WI38 (cell line): ENCODE results near the gene NCBP2.

Experiments used
- H3K4me3 ChIP-seq: 2 replicates; pipeline ENCODE4 v1.5.1; 2011; ENCODE audit warnings: low read depth, mild to moderate bottlenecking, control low read depth, low read length
- TF ChIP-seq, protein P1 (sequence below): IDR thresholded peaks from 2 replicates; pipeline ENCODE4 v1.5.1; 2012; ENCODE audit warnings: low read depth, mild to moderate bottlenecking, control low read depth, low read length

The NCBP2 gene

GRCh38 chr3:196942226-196942914, at the start of gene NCBP2:
TSS of gene NCBP2 (minus strand) at chr3:196942528. CDS start at chr3:196942503, 25 bp downstream.
- TF ChIP-seq, protein P1, sequence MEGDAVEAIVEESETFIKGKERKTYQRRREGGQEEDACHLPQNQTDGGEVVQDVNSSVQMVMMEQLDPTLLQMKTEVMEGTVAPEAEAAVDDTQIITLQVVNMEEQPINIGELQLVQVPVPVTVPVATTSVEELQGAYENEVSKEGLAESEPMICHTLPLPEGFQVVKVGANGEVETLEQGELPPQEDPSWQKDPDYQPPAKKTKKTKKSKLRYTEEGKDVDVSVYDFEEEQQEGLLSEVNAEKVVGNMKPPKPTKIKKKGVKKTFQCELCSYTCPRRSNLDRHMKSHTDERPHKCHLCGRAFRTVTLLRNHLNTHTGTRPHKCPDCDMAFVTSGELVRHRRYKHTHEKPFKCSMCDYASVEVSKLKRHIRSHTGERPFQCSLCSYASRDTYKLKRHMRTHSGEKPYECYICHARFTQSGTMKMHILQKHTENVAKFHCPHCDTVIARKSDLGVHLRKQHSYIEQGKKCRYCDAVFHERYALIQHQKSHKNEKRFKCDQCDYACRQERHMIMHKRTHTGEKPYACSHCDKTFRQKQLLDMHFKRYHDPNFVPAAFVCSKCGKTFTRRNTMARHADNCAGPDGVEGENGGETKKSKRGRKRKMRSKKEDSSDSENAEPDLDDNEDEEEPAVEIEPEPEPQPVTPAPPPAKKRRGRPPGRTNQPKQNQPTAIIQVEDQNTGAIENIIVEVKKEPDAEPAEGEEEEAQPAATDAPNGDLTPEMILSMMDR, result peak; percentile 52
- H3K4me3 ChIP-seq, result peak within 1 kb of the TSS; percentile 98

GRCh38 chr3:196991581-196992460, 49.5 kb upstream of the NCBP2 start:
- TF ChIP-seq, protein P1, result no peak
- H3K4me3 ChIP-seq, result no peak overlapping the region

DNA sequence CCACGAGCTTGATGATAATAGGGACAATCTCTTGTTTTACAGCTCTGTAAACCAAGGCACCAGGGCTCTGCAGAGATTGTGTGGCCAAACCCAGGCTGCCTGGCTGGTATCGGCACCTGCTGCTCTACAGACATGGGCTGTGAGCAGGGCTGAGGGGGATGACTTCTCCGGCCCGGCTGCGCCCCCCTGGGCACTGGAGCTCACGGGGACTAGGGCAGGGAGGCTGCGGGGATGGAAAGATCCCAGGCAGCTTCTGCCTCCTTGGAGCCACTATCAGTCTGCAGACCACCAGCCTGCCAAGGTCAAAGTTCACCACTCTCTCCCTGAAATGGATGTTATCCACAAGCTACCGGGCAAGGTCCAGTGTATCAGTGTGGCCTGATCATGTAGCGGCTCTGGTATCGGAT, 48.3 kb upstream of the NCBP2 start:
- TF ChIP-seq, protein P1, result no peak
- no peak overlapping the region for H3K4me3 ChIP-seq

- TF ChIP-seq, protein P1, result no peak
- H3K4me3 ChIP-seq, result no peak overlapping the region
Measured at GRCh38 chr3:196989721-196990262, 47.5 kb upstream of the NCBP2 start.

DNA sequence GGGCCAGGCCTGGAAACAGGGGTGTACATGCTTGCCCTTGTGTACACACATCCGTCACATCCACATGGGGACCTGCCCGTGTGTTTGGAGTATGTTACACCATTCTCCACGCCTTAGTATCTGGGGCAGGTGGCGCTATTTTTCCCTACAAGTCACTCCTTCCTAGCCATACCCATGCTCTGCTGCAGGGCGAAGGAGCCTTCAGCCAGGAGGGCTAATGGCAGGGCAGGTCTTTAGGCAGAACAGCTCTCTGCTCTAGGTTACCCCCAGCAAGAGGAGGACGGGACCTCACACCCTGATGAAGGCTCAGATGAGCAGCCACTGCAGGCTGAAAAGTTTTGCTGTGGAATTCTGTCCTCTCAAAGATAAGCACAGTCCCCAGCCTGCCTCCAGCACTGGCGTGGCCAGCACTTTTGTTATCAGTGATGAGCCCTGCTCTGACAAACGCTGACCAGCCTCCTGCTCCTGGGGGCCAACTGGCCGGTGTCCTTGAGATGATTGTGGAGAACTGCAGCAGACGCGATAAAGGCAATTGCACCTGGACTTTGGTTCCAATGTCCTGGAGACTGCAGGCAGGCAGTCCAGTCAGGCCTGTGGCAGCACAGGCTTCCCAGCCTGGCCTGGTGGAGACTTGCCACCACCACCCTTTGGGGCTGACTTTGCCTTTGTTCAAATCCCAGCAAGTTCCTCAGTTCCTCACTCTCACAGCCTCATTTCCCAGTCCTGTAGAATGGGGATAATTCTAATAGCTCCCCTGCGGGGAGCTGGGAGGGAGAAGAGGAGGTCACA, 46.1 kb upstream of the NCBP2 start:
- H3K4me3 ChIP-seq, result no peak overlapping the region
- TF ChIP-seq, protein P1, result no peak

DNA sequence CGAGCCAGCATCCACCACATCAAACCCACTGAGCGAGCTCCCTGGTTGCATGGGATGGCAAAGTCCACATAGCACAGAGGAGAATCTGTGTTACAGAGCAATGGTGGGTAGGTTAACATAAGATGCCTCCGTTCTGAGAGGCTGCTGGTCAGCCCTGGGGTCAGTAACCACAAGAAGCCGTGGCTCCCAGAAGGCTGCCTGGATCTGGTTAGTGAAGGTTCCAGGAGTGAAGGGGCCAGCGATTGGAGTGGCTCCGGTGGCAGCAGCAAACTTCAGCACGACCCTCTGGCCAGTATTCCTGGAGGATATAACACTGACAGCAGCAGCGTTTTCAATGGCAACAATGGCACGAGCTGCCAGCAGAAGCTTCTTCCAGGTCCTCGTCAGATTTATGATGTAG, 44.7 kb upstream of the NCBP2 start:
- H3K4me3 ChIP-seq, result no peak overlapping the region

More for the DNA sequence above, 44.7 kb upstream of the NCBP2 start:
- TF ChIP-seq, protein P1, result no peak
